GM10847 (cell line): ENCODE data around the gene DPF3.

Source experiments
- POLR2A ChIP-seq: IDR thresholded peaks from 2 replicates; pipeline ENCODE4 v1.6.1; 2011; ENCODE audit not compliant: insufficient read length; ENCODE audit errors: extremely low read depth

The DPF3 gene

DNA sequence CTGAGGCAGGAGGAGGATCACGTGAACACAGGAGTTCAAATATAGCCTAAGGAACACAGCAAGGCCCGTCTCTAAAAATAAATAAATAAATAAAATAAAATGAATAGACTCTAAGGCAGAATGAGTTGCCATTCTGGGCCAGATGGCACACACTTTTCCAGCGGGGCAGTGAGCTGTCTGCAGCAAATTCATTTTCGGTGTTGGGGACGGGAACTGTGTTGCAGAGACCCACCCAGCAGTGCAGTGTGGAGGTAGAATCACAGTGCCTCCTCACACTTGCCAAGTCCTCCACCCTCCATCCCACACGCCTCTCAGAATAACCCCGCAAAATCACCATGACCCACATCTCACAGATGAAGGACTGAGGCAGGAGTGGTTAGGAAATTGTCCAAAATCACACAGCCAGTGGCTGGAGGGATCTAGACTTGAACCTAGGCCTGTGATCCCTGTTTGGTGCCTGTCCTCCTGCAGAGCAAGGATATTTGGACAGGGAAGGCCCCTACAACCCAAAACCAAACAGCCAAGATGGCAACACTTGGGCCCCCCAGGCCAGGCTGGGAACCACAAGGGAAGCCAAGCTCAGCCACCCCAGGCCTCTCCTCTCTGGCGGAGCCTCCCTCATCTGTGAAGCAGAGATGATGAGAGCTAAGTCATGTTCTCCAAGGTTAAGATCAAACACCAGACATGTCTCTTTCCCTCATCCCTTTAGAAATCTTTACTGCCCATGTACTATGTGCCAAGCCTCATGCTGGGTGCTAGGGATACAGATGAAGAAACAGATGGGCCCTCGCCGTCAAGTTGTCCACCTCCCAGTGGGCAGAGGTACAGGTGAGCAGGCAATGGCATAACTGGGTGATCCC lies 152.7 kb downstream of the DPF3 start:
- no peak for TF ChIP-seq POLR2A

DNA sequence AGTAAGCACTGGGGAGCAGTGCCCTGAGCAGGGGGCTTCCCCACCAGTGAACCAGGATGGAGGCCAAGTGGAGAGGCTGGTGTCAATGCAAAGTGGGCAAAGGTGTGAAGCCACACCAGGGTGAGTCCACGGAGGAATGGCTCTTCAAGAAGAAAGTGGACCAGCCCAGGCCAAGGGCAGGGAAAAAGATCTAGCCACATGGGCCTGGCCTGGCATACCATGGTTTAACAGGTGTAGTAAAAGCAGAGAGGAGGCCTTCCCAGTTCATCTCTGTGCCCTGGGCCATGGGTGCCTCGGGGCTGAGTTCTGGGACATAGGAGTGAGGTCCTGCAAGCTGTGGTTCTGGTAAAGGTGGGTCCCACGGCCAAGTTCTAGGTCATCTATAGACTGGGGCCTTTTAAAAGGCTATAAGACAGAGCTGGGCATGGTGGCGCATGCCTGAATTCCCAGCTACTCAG lies 153.4 kb downstream of the DPF3 start:
- TF ChIP-seq POLR2A: no peak

DNA sequence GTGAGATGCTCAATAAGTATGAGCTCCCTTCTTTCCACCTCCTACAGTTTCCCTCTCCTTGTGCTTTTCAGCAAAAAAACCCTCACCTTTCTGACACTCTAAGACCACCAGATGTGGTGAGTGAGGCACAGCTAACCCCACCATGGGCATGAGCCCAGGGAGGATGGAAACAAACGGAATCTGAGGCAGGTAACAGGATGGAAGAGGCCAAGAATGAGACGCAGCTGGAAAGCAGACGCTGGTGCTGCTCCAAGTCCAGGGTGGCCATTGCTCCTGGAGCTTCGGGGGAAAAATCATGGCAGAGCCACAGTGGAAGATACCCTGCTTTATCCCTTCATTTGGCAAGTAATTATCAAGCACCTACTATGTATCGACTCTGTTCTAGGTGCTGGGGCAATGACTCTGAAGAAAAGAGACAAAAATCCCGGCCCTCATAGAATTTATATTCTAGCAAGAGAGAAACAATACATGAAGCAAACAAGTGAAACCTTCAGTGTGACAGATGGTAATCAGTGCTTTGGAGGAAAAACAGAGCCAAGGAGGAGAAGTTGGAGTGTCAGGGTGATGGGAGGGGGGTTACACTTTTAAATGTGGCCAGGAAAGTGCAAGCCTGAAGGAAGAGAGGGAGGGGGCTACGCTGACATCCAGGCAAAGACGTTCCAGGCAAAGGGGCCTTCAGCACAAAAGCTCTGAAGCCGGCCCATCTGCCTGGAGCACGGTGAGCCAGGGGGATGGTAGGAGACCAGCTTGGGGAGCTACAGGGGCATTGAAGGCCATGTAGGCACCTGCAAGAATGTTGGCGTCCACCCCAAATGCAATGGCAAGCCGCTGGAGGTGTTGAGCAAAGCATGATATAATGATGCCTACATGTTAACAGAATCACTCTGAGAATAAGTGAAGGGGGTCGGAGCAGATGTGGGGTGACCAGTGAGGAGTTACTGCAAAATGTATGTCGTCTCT lies 154.2 kb downstream of the DPF3 start:
- TF ChIP-seq POLR2A: no peak

DNA sequence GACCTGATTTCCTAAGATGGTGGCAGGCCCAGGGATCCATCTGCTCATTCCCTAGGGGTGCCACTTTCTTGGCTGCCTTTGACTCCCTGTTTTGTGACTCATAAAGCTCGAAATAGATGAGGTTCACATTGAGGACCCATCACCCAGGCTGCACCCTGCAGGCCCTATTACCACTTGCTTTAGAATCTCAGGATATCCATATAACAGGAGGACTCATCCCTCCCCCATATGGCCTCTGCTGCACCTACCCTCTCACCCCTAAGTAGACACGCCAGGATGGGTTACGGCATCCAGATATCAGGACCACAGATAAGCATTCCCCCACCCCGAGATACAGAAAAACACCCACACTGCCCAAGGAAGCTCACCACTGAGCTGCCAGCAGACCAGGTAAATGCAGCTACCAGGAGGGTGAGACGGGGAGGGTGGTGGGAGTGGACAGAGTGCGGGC lies 155.7 kb downstream of the DPF3 start:
- no peak for TF ChIP-seq POLR2A

DNA sequence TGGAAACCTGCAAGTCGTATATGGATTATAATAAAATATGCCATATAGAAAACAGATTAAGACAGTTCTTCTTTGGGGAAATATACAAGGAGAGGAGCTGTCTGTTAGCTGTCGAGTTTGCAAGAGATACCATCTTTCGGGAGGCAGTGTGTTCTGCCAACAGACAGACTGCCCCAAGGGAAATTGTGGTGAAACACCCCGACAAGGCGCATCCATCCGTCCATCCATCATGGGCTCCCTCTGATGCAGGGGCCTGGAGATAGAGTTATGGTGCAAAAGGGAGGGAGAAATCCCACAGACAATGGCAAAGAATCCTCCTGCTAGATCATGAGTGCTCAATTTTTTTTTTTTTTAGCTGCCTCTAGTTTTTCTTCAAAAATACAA lies 156.3 kb downstream of the DPF3 start:
- no peak for TF ChIP-seq POLR2A

DNA sequence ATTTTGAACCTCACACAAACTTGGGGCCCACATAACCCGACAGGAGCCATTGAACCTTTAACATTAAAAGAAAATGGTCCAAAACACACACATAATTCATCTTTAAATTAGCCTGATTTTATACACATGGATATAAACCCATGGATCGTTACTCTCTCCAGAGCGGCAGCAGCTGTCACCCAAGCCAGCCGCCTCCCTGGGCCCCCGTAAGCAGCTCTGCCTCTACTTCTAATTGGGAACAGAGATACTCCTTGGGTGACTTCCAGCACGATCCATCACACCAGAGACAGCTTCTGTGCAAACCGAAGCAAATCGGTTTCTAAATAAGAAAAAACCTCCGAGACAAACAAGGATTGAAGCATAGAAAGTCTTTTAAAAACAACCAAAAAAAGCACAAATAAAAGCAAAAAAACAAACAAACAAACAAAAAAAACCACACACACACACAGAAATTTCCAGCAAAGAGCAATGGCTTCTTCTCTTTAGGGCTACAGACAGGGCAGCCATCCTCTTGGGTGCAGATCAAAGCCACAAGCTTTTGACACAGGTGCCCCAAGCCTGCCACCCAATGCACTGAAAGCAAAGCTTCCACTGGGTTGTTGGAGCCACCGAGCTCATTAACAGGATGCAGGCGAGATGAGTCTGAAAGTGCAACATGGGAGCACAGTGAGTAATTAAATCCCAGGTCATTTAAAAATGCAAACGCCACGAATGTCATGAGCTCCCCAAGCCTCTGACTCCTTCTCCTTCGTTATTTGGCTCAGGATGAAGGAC lies 156.9 kb downstream of the DPF3 start:
- no peak for TF ChIP-seq POLR2A

DNA sequence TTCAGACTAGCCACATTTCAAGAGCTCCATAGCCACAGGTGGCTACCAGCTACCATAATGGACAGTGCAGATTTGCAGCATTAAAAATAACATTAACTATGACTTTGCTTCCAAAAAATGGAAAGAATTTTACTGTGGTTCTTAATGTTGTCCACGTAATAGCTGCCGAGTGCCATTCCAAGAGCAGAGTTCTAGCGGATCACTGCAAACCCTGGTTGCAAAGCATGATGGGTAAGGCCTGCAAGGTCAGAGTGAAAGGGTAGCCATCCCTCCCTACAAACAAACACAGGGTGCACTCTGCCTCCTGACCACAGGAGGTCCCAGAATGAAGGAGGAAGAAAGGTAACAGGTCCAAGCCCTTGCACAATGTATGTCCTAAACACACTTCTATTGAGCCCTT lies 157.6 kb downstream of the DPF3 start:
- no peak for TF ChIP-seq POLR2A

DNA sequence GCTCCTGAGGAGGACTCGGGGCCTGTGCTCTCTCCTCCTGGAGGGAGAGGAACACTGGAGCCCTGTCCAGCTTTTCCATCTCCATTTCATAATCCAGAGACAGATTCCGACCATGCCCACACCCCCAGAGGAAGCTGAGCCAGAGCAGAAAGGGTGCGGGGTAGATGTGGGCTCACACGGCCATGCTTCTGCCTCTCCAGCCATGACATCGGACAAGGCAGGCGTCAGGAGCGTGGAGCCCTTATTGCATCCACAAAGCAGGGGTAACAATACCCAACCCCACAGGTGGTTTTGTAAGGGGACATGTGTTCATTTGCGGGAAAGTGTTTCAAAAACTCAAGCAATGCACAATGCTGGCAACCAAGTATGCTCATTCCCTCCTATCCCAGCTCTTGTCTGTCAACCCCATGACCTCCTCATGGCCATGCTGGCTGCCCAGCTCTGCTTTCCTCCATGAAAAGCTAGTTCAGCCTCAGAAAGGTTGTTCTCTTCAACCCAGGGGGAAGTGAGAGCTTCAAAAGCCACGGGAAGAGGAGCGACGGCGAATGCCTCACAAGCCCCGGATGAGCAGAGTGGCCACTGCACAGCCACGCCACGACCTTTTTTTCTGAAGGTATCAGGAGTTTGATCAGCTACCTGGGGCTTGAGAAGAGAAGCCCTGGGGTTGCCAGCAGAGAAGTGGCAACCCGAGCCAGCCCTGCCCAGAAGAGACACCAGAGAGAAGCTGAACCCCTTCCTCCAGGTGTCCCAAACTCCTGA lies 161.7 kb downstream of the DPF3 start:
- no peak for TF ChIP-seq POLR2A

DNA sequence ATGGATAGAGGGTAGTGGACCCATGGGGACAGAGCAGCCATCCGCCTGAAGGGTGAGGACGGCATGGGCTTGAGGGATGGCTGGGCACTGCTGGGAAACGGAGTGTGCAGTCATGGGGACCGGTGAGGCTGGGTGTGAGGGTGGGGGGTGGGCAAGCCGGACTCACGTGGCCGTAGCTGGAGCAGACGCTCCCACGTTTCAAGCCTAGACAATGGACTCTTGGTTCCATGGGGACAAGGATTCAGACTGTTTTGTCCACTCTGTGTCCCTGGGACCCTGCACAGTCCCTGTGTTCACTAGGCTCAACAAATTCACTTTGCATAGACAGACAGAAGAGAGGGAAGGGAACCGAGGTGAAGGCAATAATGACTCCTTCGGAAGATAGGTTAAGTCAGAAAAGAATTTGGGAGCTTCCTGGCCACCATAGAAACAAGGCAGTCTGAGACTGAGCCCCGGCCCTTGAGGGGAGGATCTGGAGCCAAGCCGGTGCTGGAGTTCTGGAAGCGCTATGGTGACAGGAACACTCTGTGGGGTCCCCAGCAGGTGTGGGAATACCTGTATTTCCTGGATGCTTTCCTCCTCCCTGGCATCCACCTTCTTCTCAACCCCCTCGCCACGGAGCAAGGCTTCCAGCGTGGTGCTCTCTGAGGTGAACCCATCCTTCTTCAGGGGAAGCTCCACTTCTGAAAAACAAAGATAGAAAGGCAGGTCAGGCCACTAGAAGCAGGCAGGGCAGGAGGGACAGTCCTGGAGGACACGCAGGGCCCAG lies 162.5 kb downstream of the DPF3 start:
- TF ChIP-seq POLR2A: no peak

DNA sequence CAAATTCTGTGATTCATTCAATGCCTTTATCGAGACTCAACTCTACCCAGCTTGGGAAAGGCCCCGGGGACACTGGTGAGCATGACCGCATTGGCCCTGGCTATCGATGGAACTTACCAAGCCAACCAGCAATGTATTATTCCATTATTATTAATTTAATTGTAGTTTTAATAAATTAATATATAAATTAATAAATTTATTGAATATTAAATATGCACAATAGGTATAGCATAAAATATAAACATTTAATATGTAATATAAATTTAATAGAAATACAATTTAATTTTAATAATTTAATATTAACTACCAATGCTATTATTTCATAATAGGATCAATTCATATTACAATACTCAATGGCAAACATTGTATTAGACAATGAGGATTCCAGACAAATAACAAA lies 163.4 kb downstream of the DPF3 start:
- TF ChIP-seq POLR2A: no peak

DNA sequence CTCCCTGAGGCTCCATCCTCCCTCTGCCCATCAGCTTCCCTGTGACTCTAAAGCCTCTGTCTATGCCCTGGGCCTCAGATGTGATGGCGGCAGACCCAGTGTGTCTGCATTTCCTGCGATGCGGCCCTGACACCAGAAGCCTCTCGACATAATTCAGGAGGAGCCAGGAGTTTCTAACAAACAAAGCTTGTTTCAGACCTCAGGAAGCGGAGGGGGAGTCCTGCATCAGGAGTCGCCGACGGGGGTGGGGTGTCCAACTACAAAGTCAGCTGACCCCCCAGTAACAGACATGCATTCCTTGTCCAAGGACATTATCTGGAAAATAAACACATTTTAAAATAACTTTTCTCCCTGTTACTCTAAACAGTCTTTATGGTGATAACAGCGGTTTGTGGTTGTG lies 167.5 kb downstream of the DPF3 start:
- TF ChIP-seq POLR2A: no peak

DNA sequence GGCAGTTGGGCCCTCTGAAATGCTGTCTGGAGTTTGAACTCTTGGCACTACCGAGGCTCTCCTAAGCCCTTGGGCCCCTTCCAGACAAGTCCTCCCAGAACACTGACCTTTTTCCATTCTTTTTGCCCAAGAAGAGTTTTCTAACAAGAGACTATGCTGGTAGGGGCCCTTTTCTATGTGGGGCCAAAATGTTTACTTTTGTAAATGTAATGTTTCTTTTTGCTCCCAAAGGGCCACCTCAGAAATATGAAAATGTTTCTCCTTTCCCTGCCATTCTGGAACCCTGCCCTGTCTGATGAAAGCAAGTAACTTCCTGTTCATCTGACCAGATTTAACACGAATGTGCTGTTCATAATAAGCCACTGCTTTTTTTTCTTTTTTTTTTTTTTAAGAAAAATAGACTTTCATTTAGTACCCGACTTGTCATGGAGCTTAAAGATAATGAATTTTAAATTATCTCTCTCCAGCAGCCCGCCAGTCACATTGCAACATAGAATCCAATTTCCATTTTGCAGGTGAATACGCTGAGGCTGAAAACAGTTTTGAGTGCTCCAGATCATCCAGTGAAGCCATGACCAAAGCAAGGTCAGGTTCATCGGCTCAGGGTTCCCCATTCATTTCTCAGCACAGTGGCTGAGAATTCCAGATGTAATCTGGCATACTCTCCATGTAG lies 169.9 kb downstream of the DPF3 start:
- no peak for TF ChIP-seq POLR2A

DNA sequence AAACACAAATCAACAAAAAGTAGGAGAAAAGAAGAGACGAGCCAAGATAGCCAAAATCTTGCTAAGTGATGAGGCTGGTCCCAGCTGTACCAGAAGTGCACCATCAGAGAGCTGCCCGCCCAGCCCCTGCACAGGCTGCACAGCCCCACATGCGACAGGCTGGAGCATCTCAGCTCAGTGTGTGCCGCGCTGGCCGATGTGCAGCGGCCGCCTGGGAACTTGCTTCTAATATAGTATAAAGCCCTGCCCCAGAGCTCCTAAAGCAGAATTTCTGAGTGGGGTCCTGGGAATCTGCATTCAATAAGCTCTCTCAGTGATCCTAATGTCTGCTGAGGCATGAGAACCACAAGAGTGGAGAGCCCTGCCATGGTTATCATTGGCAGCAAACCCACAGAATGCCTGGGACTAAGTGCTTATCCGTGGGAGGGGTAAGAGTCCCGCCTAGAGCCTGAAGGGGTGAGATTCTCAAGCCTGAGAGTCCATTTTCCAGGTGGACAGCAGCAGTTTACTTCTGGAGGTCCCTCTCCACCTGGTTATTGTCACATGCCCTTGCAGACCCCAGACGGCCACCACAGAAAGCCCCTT lies 171.6 kb downstream of the DPF3 start:
- no peak for TF ChIP-seq POLR2A
